Measurements from ENCODE around the gene IFT74. TPM values are rescaled to one million over a fixed set of nuclear protein-coding genes. Genes with fewer than 3 reads are reported as not detected.

Gene IFT74
- total RNA-seq: 9.4 TPM

DNA sequence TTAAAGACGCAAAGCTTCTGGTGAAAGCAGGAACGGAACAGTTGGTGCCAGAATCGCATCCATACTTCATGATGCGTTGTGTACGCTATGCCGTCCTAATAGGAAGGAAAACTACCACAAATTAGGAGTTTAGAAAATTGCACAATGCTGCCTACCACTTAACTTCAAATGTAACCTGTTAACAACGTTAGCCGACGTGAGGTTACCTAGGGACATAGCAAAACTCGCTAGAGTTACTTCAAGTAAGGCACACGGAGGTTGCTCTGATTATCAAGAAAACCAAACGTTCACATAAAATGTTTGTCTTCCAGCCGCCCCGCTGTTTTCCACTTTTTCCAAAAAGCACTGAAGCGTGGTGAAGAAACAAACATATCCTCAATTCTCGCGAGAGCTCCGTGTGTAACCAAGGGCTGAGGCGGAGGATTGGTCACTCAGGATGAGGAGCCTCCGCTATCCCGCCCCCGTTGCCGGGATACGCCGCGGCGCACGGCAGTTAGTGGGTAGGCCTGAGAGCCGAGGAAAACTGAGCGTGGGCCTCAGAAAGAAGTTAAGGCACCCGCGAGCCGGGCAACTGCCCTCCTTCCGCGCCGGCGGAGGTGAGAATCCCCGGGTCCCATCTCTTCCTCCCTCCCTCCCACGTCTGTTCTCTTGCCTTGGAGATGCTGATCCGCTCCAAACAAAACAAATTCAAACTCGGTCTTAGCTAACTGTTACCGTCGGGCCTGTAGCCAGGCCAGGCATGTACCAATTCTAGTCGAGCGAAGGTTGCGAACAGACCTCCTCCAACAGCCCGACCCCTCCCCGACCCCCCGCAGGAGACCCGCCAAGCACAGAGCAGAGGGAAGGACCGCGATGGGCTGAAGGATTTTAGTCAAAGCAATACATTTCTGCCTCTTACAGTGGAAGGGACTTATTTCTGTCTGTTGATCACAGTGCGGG lies at the start of gene IFT74:
Gene IFT74, plus strand, starts transcription at position 492 of the 939 bp plus-strand sequence. CDS start 5,556 bp downstream, outside the sequence.
- Histone ChIP-seq H3K27me3 (ENCODE audit: control insufficient read depth in 3 of 3, insufficient read depth in 3 of 3, low read length in 3 of 3) (no peaks in the 10 kb centered on the region), H3K9me3 (ENCODE audit: control insufficient read depth in 3 of 3, low read length in 3 of 3) (no peaks in the 10 kb centered on the region), H3K36me3 (ENCODE audit: control insufficient read depth in 3 of 3, insufficient read depth in 3 of 3, low read length in 3 of 3) (no peaks in the 10 kb centered on the region), H3K4me1 (ENCODE audit: control insufficient read depth in 3 of 3, insufficient read depth in 3 of 3, low read length in 3 of 3) (peaks cover 0 to 14% (median 6%) of the 10 kb centered on the region in 3 donors), H3K9ac (ENCODE audit: low read depth in 1 of 3, low read length in 3 of 3) (peak within 1 kb of the TSS; percentile 80 to 90 (median 82)), H3K27ac (ENCODE audit: low read depth, low read length) (peak within 1 kb of the TSS; percentile 77), H3K4me3 (ENCODE audit: low read length in 3 of 3) (peak within 1 kb of the TSS; percentile 80 to 90 (median 81))

DNA sequence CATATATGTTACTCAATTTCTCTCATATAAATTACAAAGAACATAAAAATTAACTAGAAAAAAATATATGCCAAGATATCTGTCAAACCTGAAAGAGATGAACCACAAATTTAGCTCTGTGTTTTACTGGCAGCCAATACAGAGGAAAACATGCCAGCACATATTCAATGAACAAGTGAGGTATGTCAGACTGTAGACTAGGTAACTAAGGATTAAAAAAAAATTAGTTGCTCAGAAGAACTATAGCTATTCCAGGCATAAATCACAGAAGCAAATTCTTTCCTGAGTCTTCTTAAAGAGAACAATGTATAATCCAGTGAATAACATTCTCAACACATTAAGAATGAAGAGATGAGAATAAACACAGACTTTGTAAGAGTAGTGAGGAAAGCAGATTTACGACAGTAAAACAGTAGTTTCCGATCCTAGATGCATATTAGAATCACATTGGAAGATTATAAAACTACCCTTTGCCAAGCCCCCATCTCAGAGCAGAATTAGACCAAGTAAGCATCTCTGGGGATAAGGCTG lies 43.0 kb upstream of the IFT74 start:
- Histone ChIP-seq H3K4me1 (ENCODE audit: control insufficient read depth in 3 of 3, insufficient read depth in 3 of 3, low read length in 3 of 3) (no peaks in the 10 kb centered on the region), H3K36me3 (ENCODE audit: control insufficient read depth in 3 of 3, insufficient read depth in 3 of 3, low read length in 3 of 3) (peaks cover 7 to 27% (median 27%) of the 10 kb centered on the region in 3 donors), H3K4me3 (ENCODE audit: low read length in 3 of 3) (no peak overlapping the region), H3K27ac (ENCODE audit: low read depth, low read length) (no peak overlapping the region), H3K9me3 (ENCODE audit: control insufficient read depth in 3 of 3, low read length in 3 of 3) (no peaks in the 10 kb centered on the region), H3K27me3 (ENCODE audit: control insufficient read depth in 3 of 3, insufficient read depth in 3 of 3, low read length in 3 of 3) (no peaks in the 10 kb centered on the region), H3K9ac (ENCODE audit: low read depth in 1 of 3, low read length in 3 of 3) (no peak overlapping the region)

DNA sequence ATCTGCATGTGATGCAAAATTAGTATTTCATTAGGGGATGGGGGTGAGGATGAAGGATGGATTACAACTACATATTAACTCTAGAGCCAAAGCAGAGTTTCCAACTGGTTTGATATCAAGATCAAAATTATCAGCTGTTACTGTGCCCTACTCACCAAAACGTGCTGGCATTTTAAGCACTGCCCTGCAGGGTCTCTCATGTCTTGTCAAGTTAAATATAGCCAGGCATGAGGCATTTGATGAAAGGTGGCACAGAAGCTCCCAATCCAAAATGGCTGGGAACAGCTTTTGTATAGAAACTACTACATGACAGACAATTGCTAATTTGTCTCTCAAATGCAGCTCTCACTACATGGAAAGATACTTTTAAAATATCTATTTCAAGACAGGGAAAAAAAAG lies 36.5 kb upstream of the IFT74 start:
- Histone ChIP-seq H3K36me3 (ENCODE audit: control insufficient read depth in 3 of 3, insufficient read depth in 3 of 3, low read length in 3 of 3) (peaks cover 27 to 67% (median 65%) of the 10 kb centered on the region in 3 donors), H3K9ac (ENCODE audit: low read depth in 1 of 3, low read length in 3 of 3) (no peak overlapping the region), H3K27ac (ENCODE audit: low read depth, low read length) (no peak overlapping the region), H3K4me1 (ENCODE audit: control insufficient read depth in 3 of 3, insufficient read depth in 3 of 3, low read length in 3 of 3) (no peaks in the 10 kb centered on the region), H3K4me3 (ENCODE audit: low read length in 3 of 3) (no peak overlapping the region), H3K9me3 (ENCODE audit: control insufficient read depth in 3 of 3, low read length in 3 of 3) (no peaks in the 10 kb centered on the region), H3K27me3 (ENCODE audit: control insufficient read depth in 3 of 3, insufficient read depth in 3 of 3, low read length in 3 of 3) (no peaks in the 10 kb centered on the region)

DNA sequence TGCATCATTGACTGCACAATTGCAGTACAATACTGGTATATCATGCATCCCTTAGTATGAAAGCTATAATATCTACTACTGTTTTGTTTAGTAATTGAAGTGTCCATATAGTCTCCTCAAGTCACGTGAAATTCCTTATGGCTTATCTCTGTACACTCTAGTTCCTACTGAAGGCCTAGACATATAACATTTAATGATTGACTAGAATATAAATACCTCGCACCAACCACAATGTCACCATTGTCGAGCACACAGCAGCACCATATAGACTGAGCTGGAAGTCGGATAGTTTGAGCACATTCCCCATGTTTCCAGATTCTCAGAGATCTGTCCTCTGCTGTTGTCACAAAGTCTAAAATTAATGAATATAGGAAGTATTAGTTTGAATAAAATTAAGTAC lies 30.6 kb upstream of the IFT74 start:
- Histone ChIP-seq H3K4me1 (ENCODE audit: control insufficient read depth in 3 of 3, insufficient read depth in 3 of 3, low read length in 3 of 3) (no peaks in the 10 kb centered on the region), H3K9me3 (ENCODE audit: control insufficient read depth in 3 of 3, low read length in 3 of 3) (no peaks in the 10 kb centered on the region), H3K27ac (ENCODE audit: low read depth, low read length) (no peak overlapping the region), H3K27me3 (ENCODE audit: control insufficient read depth in 3 of 3, insufficient read depth in 3 of 3, low read length in 3 of 3) (no peaks in the 10 kb centered on the region), H3K9ac (ENCODE audit: low read depth in 1 of 3, low read length in 3 of 3) (no peak overlapping the region), H3K4me3 (ENCODE audit: low read length in 3 of 3) (no peak overlapping the region), H3K36me3 (ENCODE audit: control insufficient read depth in 3 of 3, insufficient read depth in 3 of 3, low read length in 3 of 3) (peaks cover 25 to 64% (median 50%) of the 10 kb centered on the region in 3 donors)

DNA sequence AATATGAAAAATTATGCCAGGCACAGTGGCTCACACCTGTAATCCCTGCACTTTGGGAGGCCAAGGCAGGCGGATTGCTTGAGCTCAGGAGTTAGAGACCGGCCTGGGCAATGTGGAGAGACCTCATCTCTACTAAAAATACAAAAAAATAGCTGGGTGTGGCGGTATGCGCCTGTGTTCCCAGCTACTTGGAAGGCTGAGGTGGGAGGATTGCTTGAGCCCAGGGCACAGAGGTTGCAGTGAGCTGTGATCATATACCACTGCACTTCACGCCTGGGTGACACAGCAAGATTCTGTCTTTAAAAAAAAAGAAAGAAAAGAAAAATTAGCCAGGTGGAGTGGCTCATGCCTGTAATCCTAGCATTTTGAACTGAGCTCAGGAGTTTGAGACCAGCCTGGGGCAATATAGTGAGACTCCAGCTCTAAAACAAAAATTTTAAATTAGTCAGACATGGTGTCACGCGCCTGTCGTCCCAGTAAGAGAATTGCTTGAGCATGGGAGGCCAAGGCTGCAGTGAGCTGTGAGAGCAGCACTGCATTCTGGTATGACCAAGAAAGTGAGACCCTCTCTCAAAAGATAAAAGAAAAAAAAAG lies 27.2 kb upstream of the IFT74 start:
- Histone ChIP-seq H3K4me3 (ENCODE audit: low read length in 3 of 3) (no peak overlapping the region), H3K36me3 (ENCODE audit: control insufficient read depth in 3 of 3, insufficient read depth in 3 of 3, low read length in 3 of 3) (peaks cover 16 to 37% (median 21%) of the 10 kb centered on the region in 3 donors), H3K9me3 (ENCODE audit: control insufficient read depth in 3 of 3, low read length in 3 of 3) (no peaks in the 10 kb centered on the region)

DNA sequence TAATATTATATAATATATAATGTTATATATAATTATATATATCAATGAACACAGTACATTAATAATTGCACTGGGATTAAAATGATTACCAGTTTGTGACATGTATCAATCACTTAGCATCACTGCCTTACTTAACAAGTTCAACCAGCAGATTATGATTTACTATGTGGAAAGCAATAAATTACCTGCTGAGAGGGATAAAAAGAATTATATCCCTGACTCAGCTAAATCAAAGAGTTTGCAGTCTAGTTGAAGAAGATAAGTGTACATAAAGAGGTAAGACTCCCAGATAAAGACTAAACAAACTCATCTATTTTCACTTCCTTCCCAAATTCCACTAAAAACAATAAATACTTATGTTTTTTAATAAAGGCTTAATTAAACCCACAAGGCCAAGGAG lies 20.4 kb upstream of the IFT74 start:
- Histone ChIP-seq H3K4me1 (ENCODE audit: control insufficient read depth in 3 of 3, insufficient read depth in 3 of 3, low read length in 3 of 3) (peaks cover 0 to 5% (median 3%) of the 10 kb centered on the region in 3 donors), H3K27ac (ENCODE audit: low read depth, low read length) (no peak overlapping the region), H3K9ac (ENCODE audit: low read depth in 1 of 3, low read length in 3 of 3) (no peak overlapping the region), H3K9me3 (ENCODE audit: control insufficient read depth in 3 of 3, low read length in 3 of 3) (peaks cover 0 to 2% (median 0%) of the 10 kb centered on the region in 3 donors), H3K27me3 (ENCODE audit: control insufficient read depth in 3 of 3, insufficient read depth in 3 of 3, low read length in 3 of 3) (no peaks in the 10 kb centered on the region), H3K4me3 (ENCODE audit: low read length in 3 of 3) (no peak overlapping the region), H3K36me3 (ENCODE audit: control insufficient read depth in 3 of 3, insufficient read depth in 3 of 3, low read length in 3 of 3) (no peaks in the 10 kb centered on the region)

More for the DNA sequence above, 27.2 kb upstream of the IFT74 start:
- no peak overlapping the region for H3K27ac ChIP-seq (ENCODE audit: low read depth, low read length)
- H3K9ac ChIP-seq (ENCODE audit: low read depth in 1 of 3, low read length in 3 of 3): no peak overlapping the region
- H3K27me3 ChIP-seq (ENCODE audit: control insufficient read depth in 3 of 3, insufficient read depth in 3 of 3, low read length in 3 of 3): no peaks in the 10 kb centered on the region
- H3K4me1 ChIP-seq (ENCODE audit: control insufficient read depth in 3 of 3, insufficient read depth in 3 of 3, low read length in 3 of 3): no peaks in the 10 kb centered on the region

DNA sequence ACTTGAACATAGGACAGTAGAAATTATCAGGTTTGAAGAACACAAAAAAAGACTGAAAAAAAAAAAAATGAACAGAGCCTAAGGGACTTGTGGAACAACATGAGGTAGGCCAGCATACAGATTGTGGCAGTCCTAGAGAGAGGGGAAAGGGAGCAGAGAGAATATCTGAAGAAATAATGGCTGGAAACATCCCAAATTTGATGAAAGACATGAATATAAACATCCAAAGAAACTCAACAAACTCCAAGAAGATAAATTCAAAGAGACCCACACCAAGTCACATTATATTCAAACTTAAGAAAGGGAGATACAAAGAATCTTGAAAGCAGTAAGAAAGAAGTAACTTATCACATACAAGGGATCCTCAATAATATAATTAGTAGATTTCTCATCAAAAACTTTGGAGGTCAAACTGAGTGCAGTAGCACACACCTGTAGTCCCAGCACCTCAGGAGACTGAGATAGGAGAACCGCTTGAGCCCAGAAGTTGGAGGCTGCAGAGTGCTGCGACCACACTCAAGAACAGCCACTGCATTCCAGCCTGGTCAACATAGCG lies 18.3 kb upstream of the IFT74 start:
- no peaks in the 10 kb centered on the region for H3K27me3 ChIP-seq (ENCODE audit: control insufficient read depth in 3 of 3, insufficient read depth in 3 of 3, low read length in 3 of 3)
- H3K9ac ChIP-seq (ENCODE audit: low read depth in 1 of 3, low read length in 3 of 3): no peak overlapping the region
- no peak overlapping the region for H3K27ac ChIP-seq (ENCODE audit: low read depth, low read length)
- peaks cover 0 to 5% (median 3%) of the 10 kb centered on the region in 3 donors for H3K4me1 ChIP-seq (ENCODE audit: control insufficient read depth in 3 of 3, insufficient read depth in 3 of 3, low read length in 3 of 3)
- no peak overlapping the region for H3K4me3 ChIP-seq (ENCODE audit: low read length in 3 of 3)
- no peaks in the 10 kb centered on the region for H3K36me3 ChIP-seq (ENCODE audit: control insufficient read depth in 3 of 3, insufficient read depth in 3 of 3, low read length in 3 of 3)
- H3K9me3 ChIP-seq (ENCODE audit: control insufficient read depth in 3 of 3, low read length in 3 of 3): peaks cover 0 to 2% (median 0%) of the 10 kb centered on the region in 3 donors

DNA sequence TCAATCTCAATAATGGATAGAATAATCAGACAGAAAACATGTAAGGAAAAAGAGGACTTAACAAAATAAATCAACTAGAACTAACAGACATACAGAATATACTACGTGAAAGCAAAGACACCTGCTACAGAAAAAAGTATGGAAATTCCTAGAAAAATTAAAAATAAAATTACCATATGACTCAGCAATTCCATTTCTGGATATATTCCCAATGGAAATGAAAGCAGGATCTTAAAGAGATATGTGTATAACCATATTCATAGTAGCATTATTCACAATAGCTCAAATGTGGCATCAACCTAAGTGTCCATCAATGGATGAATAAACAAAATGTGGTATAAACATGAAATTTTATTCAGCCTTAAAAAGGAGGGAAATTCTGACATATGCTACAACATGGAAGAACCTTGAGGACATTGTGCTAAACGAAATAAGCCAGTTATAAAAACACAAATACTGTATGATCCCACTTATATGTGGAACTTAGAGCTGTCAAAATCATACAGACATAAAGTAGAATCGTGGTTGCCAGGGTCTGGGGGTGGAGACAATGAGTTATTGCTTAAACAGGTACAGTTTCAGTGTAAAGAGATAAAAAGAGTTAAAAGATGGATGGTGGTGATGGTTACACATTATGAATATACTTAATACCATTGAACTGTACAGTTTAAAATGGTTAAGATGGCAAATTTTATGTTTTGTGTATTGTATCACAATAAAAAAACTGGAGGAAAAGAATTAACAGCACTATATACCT lies 16.1 kb upstream of the IFT74 start:
- Histone ChIP-seq H3K9me3 (ENCODE audit: control insufficient read depth in 3 of 3, low read length in 3 of 3) (peaks cover 0 to 2% (median 0%) of the 10 kb centered on the region in 3 donors), H3K27me3 (ENCODE audit: control insufficient read depth in 3 of 3, insufficient read depth in 3 of 3, low read length in 3 of 3) (no peaks in the 10 kb centered on the region), H3K27ac (ENCODE audit: low read depth, low read length) (no peak overlapping the region), H3K9ac (ENCODE audit: low read depth in 1 of 3, low read length in 3 of 3) (no peak overlapping the region), H3K4me3 (ENCODE audit: low read length in 3 of 3) (no peak overlapping the region), H3K36me3 (ENCODE audit: control insufficient read depth in 3 of 3, insufficient read depth in 3 of 3, low read length in 3 of 3) (no peaks in the 10 kb centered on the region), H3K4me1 (ENCODE audit: control insufficient read depth in 3 of 3, insufficient read depth in 3 of 3, low read length in 3 of 3) (peaks cover 3 to 5% (median 3%) of the 10 kb centered on the region in 3 donors)

DNA sequence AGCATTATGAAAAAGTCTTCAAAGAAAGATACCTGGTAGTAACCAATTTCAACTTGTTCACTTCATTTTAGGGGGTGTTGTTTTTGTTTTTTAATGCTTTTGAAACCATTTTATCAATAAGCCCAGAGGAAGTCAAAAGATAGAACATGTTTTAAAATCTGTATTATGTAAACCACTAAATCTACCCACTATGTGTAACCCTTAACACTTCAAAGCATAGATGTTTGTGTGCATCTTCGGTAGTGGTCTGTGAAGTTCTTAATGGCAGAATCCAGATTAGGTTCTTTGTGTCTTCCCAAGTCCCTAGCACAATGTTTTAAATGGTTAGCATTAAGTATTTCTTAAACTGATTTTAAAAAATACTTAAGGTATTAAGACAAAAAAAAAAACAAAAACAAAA lies 15.4 kb upstream of the IFT74 start:
- Histone ChIP-seq H3K9me3 (ENCODE audit: control insufficient read depth in 3 of 3, low read length in 3 of 3) (peaks cover 0 to 2% (median 0%) of the 10 kb centered on the region in 3 donors), H3K36me3 (ENCODE audit: control insufficient read depth in 3 of 3, insufficient read depth in 3 of 3, low read length in 3 of 3) (no peaks in the 10 kb centered on the region), H3K4me3 (ENCODE audit: low read length in 3 of 3) (no peak overlapping the region), H3K27me3 (ENCODE audit: control insufficient read depth in 3 of 3, insufficient read depth in 3 of 3, low read length in 3 of 3) (no peaks in the 10 kb centered on the region), H3K9ac (ENCODE audit: low read depth in 1 of 3, low read length in 3 of 3) (no peak overlapping the region), H3K4me1 (ENCODE audit: control insufficient read depth in 3 of 3, insufficient read depth in 3 of 3, low read length in 3 of 3) (peaks cover 8 to 10% (median 8%) of the 10 kb centered on the region in 3 donors), H3K27ac (ENCODE audit: low read depth, low read length) (no peak overlapping the region)

All from skeletal muscle tissue (tissue), 4 donors.